ENCODE results near the gene SLC22A16. TPM values are rescaled to one million over a fixed set of nuclear protein-coding genes. Genes with fewer than 3 reads are reported as not detected.
"Not testable (repeated sequence)": the region's sequence is repeated elsewhere in the genome, so short reads cannot be mapped to it uniquely, and the experiment has no call there.

The SLC22A16 gene
- not detected for total RNA-seq

- DNase-seq, result peak; percentile 8
- Mint-ChIP-seq H3K4me1 (peaks cover 5% of the 10 kb centered on the region), H3K4me3 (peak within 1 kb of the TSS; percentile 42), H3K9me3 (peaks cover 5% of the 10 kb centered on the region), H3K36me3 (no peaks in the 10 kb centered on the region), H3K27me3 (peaks cover 59% of the 10 kb centered on the region), H3K27ac (no peak within 1 kb of the TSS)
Observed at GRCh38 chr6:110476046-110476849, at the start of gene SLC22A16. SLC22A16 (minus strand) TSS chr6:110476613; CDS start chr6:110476574, 39 bp downstream.

- no peak overlapping the region for H3K4me3 Mint-ChIP-seq
- peaks cover 10% of the 10 kb centered on the region for H3K27me3 Mint-ChIP-seq
- H3K9me3 Mint-ChIP-seq, result no peaks in the 10 kb centered on the region
- H3K27ac Mint-ChIP-seq, result no peak overlapping the region
- no peak for DNase-seq
- no peaks in the 10 kb centered on the region for H3K36me3 Mint-ChIP-seq
- H3K4me1 Mint-ChIP-seq, result peaks cover 1% of the 10 kb centered on the region
Observed at GRCh38 chr6:110525001-110525400, 48.6 kb upstream of the SLC22A16 start.

GRCh38 chr6:110524305-110524704 lies 47.9 kb upstream of the SLC22A16 start:
- Mint-ChIP-seq H3K9me3 (no peaks in the 10 kb centered on the region), H3K4me1 (peaks cover 1% of the 10 kb centered on the region), H3K27ac (no peak overlapping the region), H3K36me3 (no peaks in the 10 kb centered on the region), H3K27me3 (peaks cover 5% of the 10 kb centered on the region), H3K4me3 (no peak overlapping the region)
- DNase-seq, result no peak

- no peaks in the 10 kb centered on the region for H3K9me3 Mint-ChIP-seq
- DNase-seq, result no peak
- H3K4me1 Mint-ChIP-seq, result peaks cover 1% of the 10 kb centered on the region
- no peak overlapping the region for H3K27ac Mint-ChIP-seq
- H3K27me3 Mint-ChIP-seq, result no peaks in the 10 kb centered on the region
- H3K4me3 Mint-ChIP-seq, result no peak overlapping the region
- no peaks in the 10 kb centered on the region for H3K36me3 Mint-ChIP-seq
Observed at GRCh38 chr6:110523451-110524021, 47.1 kb upstream of the SLC22A16 start.

GRCh38 chr6:110522427-110522826 lies 46.0 kb upstream of the SLC22A16 start:
- peaks cover 1% of the 10 kb centered on the region for H3K4me1 Mint-ChIP-seq
- no peak for DNase-seq
- H3K36me3 Mint-ChIP-seq, result no peaks in the 10 kb centered on the region
- H3K27me3 Mint-ChIP-seq, result no peaks in the 10 kb centered on the region
- no peaks in the 10 kb centered on the region for H3K9me3 Mint-ChIP-seq
- no peak overlapping the region for H3K27ac Mint-ChIP-seq
- no peak overlapping the region for H3K4me3 Mint-ChIP-seq

GRCh38 chr6:110520992-110521543 lies 44.7 kb upstream of the SLC22A16 start:
- Mint-ChIP-seq H3K27me3 (no peaks in the 10 kb centered on the region), H3K4me3 (no peak overlapping the region), H3K36me3 (no peaks in the 10 kb centered on the region), H3K9me3 (no peaks in the 10 kb centered on the region), H3K27ac (no peak overlapping the region), H3K4me1 (peaks cover 1% of the 10 kb centered on the region)
- DNase-seq, result no peak

- Mint-ChIP-seq H3K9me3 (no peaks in the 10 kb centered on the region), H3K36me3 (no peaks in the 10 kb centered on the region), H3K4me1 (no peaks in the 10 kb centered on the region), H3K27ac (no peak overlapping the region), H3K27me3 (no peaks in the 10 kb centered on the region), H3K4me3 (no peak overlapping the region)
- no peak for DNase-seq
Observed at GRCh38 chr6:110520209-110520965, 44.0 kb upstream of the SLC22A16 start.

GRCh38 chr6:110517601-110518281 lies 41.3 kb upstream of the SLC22A16 start:
- Mint-ChIP-seq H3K4me1 (no peaks in the 10 kb centered on the region), H3K36me3 (no peaks in the 10 kb centered on the region), H3K27me3 (no peaks in the 10 kb centered on the region), H3K27ac (no peak overlapping the region), H3K4me3 (no peak overlapping the region), H3K9me3 (no peaks in the 10 kb centered on the region)
- DNase-seq, result no peak

- H3K4me1 Mint-ChIP-seq, result no peaks in the 10 kb centered on the region
- no peaks in the 10 kb centered on the region for H3K36me3 Mint-ChIP-seq
- H3K4me3 Mint-ChIP-seq, result no peak overlapping the region
- no peak overlapping the region for H3K27ac Mint-ChIP-seq
- H3K27me3 Mint-ChIP-seq, result no peaks in the 10 kb centered on the region
- no peak for DNase-seq
- H3K9me3 Mint-ChIP-seq, result no peaks in the 10 kb centered on the region
Observed at GRCh38 chr6:110517034-110517433, 40.6 kb upstream of the SLC22A16 start.

GRCh38 chr6:110514818-110515217 lies 38.4 kb upstream of the SLC22A16 start:
- Mint-ChIP-seq H3K4me3 (no peak overlapping the region), H3K4me1 (no peaks in the 10 kb centered on the region), H3K27me3 (peaks cover 4% of the 10 kb centered on the region), H3K27ac (no peak overlapping the region), H3K36me3 (no peaks in the 10 kb centered on the region), H3K9me3 (no peaks in the 10 kb centered on the region)
- no peak for DNase-seq

GRCh38 chr6:110512991-110513390 lies 36.6 kb upstream of the SLC22A16 start:
- H3K36me3 Mint-ChIP-seq, result no peaks in the 10 kb centered on the region
- no peaks in the 10 kb centered on the region for H3K9me3 Mint-ChIP-seq
- DNase-seq, result no peak
- no peaks in the 10 kb centered on the region for H3K4me1 Mint-ChIP-seq
- no peak overlapping the region for H3K27ac Mint-ChIP-seq
- H3K27me3 Mint-ChIP-seq, result peaks cover 4% of the 10 kb centered on the region
- H3K4me3 Mint-ChIP-seq, result no peak overlapping the region

GRCh38 chr6:110512549-110512948 lies 36.1 kb upstream of the SLC22A16 start:
- H3K36me3 Mint-ChIP-seq, H3K27ac Mint-ChIP-seq, H3K9me3 Mint-ChIP-seq, H3K27me3 Mint-ChIP-seq, DNase-seq, H3K4me3 Mint-ChIP-seq, H3K4me1 Mint-ChIP-seq: not testable (repeated sequence)

- Mint-ChIP-seq H3K4me1 (no peaks in the 10 kb centered on the region), H3K27ac (no peak overlapping the region), H3K9me3 (no peaks in the 10 kb centered on the region), H3K27me3 (peaks cover 4% of the 10 kb centered on the region), H3K36me3 (no peaks in the 10 kb centered on the region), H3K4me3 (no peak overlapping the region)
- no peak for DNase-seq
Observed at GRCh38 chr6:110511401-110511800, 35.0 kb upstream of the SLC22A16 start.

- peaks cover 2% of the 10 kb centered on the region for H3K9me3 Mint-ChIP-seq
- H3K27me3 Mint-ChIP-seq, result peaks cover 4% of the 10 kb centered on the region
- no peak overlapping the region for H3K27ac Mint-ChIP-seq
- peaks cover 4% of the 10 kb centered on the region for H3K36me3 Mint-ChIP-seq
- no peak overlapping the region for H3K4me3 Mint-ChIP-seq
- H3K4me1 Mint-ChIP-seq, result no peaks in the 10 kb centered on the region
- no peak for DNase-seq
Observed at GRCh38 chr6:110509617-110510241, 33.3 kb upstream of the SLC22A16 start.
